GM12875 (cell line): ENCODE data around the gene DPH7.
"Not testable (repeated sequence)": the region's sequence is repeated elsewhere in the genome, so short reads cannot be mapped to it uniquely, and the experiment has no call there.

Source experiments
- H3K4me3 ChIP-seq: one replicate; pipeline ENCODE4 v1.5.1; 2011; ENCODE audit warnings: low read depth, low read length, control low read depth
- CTCF ChIP-seq: IDR thresholded peaks from 2 replicates; pipeline ENCODE4 v1.5.1; 2011; ENCODE audit warnings: low read depth, mild to moderate bottlenecking, control low read depth, inconsistent platforms, low read length, moderate library complexity, borderline replicate concordance; ENCODE audit not compliant: insufficient read depth

The DPH7 gene

GRCh38 chr9:137520614-137521404, 57.9 kb downstream of the DPH7 start:
- no peak for TF ChIP-seq CTCF
- H3K4me3 ChIP-seq = no peak overlapping the region

- TF ChIP-seq CTCF = no peak
- no peak overlapping the region for H3K4me3 ChIP-seq
These were observed 59.2 kb downstream of the DPH7 start for GRCh38 chr9:137519553-137519952.

- not testable (repeated sequence) for H3K4me3 ChIP-seq
These were observed 59.9 kb downstream of the DPH7 start for GRCh38 chr9:137518661-137519459.

- H3K4me3 ChIP-seq = no peak overlapping the region
- no peak for TF ChIP-seq CTCF
These were observed 62.4 kb downstream of the DPH7 start for GRCh38 chr9:137516144-137516917.

DNA sequence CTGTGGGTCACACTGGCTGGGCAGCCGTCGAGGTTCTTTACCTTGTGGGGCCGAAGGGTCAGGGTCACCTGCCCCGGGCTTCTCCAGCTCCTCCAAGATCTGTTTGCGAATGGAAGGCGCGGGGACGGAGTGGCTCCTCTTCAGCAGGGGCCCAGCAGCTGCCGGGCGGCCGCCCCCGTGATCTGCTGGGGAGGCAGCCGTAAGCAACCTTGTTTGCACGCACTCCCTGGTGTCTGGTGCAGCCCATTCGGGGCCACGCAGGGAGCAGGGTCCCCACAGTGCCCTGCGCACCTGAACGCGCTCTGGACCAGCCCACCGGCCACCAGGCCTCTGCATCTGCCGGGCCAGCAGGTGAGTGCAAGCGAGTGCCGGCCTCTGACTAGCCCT, 63.4 kb downstream of the DPH7 start:
- H3K4me3 ChIP-seq = no peak overlapping the region
- TF ChIP-seq CTCF = no peak

DNA sequence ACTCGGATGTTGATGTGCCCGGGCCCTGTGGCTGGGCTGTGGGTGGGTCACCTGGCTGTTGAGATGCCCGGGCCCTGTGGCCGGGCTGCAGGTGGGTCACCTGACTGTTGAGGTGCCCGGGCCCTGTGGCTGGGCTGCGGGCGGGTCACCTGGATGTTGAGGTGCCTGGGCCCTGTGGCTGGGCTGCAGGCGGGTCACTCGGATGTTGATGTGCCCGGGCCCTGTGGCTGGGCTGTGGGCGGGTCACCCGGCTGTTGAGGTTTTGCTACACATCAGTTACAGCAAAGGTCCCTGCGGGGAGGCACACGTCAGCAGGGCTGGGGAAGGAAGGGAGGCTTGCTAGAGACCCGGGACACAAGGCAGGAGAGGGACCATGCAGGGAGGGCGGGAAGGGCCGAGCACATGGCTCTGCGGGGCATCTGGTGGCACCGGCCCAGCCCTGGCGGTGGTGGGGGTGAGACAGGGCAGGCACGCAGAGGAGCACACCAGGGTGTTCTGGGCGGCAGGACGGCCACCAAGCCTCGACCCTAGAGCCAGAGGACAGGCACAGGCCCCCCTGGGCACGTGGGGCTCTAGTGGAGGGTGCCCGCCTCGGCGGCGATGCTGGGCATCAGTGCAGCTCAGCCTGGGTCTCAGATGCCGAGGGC, 63.9 kb downstream of the DPH7 start:
- no peak overlapping the region for H3K4me3 ChIP-seq
- TF ChIP-seq CTCF = no peak

- not testable (repeated sequence) for H3K4me3 ChIP-seq
These were observed 64.7 kb downstream of the DPH7 start for GRCh38 chr9:137513801-137514570.

DNA sequence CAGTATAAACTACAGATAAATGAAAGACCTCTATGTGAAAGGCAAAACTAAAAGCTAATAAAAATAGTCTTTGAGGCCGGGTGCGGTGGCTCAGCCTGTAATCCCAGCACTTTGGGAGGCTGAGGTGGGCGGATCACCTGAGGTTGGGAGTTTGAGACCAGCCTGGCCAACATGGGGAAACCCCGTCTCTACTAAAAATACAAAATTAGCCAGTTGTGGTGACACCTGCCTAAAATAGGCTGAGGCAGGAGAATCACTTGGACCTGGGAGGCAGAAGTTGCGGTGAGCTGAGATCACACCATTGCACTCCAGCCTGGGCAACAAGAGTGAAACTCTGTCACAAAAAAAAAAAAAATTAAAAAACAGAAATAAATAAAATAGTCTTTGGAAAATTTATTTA, 65.6 kb downstream of the DPH7 start:
- not testable (repeated sequence) for H3K4me3 ChIP-seq
